SHP77 (cell line): ENCODE results near the gene MR1.

Experiments
- DNase-seq, 2 experiments: peaks; one replicate each; lab custom pipeline; 2025; lab: John Stamatoyannopoulos, UW

The MR1 gene

DNA sequence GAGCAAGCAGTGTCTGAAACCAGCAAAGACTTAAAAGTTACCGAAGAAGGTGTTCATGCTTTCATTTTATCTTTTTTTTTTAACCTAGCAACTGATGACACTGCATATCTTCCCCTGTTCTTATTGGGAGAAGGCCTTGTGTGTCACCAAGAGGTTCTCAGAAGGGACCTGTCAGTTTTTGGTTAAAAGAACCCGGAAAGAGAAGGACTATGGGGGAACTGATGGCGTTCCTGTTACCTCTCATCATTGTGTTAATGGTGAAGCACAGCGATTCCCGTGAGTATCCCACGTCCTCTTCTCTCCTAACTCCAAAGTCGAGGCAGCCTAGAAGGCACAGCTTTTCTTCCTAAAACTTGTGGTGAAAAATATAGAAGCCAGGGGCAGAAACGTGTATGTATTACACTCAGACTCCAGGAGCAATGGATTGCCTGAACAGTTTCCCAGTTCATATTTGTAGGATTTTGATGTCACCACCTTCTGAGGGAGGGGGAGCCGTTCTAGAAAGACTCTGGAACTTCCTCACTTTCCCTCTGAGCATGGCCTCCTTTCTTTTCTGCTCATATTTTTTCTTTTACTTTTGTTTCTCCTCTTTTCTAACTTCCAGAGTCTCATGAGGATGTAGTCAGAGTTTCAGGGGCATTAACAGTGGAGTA, at the start of gene MR1:
Gene MR1, plus strand, starts transcription at position 185 of the 653 bp plus-strand sequence. Its CDS starts 25 bp downstream, at position 210.
- peak; percentile 36 to 43 for DNase-seq

DNA sequence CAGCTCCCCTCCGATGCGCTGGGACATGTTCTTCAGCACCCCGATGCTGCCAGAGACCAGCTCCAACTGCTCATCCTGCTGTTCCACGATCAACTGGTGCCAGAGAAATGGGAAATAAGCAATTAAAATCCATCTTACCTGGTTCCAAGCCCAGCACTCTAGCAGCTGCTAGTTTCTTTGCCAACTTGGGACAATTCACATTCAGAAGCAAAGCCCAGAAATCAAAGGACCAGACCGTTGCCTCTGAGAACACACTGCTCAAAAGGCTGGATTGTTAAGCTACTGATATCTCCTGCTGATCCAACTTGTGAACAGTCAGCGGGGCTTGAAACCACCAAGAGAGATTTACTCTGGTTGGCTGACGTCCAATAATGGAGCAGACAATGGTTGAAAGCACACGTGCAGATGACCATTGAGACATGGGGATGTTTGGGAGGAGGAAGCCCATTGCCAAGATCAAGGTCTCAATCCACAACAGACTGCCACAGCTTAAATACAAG, 45.5 kb upstream of the MR1 start:
- DNase-seq, result no peak

DNA sequence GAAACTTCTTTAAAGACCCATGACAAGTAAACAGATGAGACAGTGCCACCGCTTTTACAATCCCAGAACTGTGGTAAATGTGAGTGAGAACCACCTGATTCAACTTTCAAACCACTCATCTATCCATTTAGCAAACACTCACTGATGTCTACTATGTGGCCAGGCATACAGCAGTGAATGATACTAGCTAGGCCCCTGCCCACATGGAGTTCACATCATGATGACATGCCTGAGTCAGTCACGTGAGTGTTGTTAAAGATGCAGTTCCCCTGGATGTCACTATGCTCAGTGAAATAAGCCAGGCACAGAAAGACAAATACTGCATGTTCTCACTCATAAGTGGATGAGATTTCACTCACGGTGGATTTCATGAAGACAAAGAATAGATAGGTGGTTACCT, 39.5 kb upstream of the MR1 start:
- DNase-seq, result no peak

DNA sequence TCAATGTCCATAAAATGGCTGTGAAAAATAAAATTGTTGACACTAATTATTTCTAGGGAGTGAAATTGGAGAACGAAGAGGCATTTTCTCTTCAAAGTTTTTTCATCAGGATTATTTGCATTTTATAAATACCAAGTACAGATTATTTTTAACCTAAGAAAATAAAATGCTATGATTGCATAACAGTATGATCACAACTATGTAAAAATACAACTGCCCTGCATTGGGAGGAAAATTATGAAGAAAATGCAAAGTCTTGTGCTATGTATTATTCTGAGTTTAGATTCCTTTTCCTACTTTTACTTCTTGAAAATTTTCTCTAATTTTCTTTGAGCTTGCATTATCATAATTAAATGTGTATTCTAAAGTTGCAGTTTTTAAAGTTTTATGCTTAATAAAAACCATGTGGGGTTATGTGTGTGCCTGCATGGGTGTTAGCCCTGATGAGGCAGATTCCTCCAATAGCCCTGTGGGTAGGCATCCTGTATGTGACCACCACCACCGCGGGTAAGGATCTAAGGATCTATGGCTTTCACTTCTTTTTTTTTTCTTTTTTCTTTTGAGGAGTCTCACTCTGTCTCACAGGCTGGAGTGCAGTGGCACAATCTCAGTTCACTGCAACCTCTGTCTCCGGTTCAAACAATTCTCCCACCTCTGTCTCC, 35.8 kb upstream of the MR1 start:
- no peak for DNase-seq

DNA sequence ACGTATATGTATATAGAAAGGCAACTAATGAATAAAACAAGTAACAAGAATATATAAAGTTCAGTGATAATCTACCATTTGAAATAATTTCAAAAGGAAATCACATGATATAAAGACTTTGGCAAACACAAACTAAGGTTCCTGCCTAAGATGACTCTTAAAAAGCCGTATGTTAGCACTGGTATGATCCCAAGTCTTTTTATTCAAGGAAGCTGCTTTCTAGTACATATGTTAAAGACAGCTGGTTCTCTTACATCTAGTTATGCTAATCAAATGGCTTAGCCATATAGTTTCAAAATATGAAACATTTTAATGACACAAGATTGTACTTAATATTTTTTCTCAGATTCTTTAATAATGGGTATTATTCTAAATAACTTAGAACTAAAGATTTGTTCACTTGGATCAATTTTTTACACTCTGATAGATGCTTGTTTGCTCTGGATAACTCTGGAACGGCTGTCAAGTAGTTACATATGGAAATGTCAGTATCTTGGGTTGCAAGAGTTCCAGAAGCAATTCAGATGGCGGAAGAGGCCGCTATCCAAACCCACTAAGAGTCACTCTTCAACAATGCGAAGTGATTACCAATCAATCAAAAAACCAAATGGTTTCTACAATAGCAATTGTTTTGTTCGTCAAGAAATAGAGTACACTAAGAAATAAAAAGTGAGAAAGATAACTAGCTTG, 32.5 kb upstream of the MR1 start:
- DNase-seq, result no peak

DNA sequence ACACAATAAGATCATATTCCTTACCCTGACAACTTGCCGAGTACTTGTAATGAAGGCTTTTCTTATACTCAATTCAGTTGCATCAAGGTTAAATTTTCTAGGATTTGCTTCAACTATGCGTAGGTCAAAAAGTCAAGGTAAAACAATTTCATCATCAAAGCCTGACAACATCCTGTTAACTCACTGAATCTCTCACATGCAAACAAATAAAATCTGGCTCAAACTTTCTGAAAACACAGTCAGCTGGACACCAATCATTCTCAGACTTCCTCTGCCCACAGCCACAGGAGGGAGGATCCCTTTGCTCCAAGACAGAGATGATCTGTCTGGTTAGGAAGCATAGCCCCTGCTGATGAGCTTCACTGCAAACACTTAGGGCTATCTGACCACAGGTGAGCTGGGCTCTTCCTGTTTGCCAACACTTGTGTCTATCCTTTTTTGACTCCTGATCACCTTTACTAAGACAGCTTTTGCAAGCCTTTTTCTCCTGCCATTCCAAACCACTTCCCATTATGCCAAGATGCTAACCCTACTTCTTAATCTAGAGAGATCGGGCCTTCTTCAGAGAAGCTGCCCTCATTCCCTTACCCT, 31.1 kb upstream of the MR1 start:
- no peak for DNase-seq

DNA sequence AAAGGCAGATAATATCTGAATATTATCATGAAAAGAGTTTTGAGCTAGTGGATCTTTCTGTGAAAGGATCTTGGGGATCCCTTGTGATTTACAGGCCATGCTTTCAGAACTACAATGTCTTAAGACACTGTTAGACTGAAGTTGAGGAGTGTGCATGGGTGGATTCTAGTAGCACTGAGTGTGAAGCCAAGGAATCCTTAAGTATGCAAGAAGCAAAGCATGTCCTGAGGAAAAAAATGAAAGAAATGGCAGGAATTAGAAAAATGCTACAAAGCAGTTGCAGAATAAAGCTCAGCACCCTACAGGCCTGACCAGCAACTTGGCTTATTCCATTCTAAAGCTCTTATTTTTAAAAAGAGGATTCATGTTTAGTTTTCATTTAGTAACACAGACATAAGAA, 23.0 kb upstream of the MR1 start:
- DNase-seq, result no peak

DNA sequence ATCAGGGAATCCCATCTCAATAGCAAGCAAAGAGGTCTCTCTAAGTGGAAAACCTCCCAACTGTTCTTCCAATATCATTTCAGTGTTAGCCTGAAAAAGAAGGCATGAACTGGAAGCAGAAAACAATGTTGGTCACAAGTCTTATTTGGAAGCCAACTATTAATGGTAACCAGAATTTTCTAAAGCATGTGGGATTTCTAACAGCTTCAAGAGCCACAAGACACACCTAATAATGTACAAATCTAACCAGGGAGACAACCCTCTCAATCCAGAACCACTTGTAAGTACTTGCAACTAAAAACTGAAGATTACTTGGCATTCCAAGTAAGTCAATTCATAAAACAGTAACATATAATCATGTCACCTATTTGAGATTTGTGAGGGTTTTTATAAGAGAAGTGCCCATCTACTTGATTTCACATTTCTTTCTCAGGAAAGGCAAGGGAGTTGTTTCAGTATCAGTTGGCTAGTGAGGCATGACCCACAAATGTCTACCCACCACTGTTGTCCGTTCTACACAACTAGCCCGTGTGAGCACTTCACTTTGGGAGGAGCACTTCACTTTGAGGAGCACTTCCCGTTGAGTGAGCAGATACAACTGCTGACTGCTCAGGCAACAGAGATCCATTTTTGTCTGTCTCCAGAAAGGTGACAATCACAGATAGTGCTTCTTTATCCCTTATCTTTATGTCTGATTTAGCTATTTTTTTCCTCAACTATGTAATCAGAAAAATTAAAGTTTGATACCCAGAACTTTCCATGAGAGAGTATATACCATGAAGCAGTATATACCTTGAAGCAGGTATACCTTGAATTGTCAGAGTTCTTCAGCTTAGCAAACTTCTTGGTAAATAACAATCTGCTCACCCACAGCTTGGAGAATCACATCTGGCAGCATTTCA, 22.2 kb upstream of the MR1 start:
- no peak for DNase-seq

DNA sequence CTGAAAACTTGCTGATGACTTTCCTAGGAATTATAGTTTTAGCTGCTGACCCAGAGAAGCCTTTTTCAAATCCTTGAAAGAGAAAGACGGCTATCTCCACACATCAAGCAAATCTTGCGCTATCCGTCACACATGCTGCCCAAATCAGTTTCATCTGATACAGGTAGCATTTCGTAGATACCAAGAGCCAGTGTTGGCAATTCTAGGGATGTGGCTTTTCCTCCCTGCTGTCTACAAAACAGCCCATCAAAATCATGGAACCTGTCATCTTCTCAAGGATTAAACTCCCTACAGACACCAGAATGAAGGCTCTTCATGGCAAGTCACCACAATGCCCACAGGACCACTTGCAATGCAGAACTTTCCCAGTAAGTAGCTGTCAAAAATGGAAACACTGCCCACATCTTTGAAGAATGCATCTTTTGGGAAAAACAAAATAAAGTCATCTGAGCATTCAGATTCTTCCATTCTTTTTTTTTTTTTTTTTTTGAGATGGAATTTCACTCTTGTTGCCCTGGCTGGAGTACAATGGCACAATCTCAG, 21.5 kb upstream of the MR1 start:
- DNase-seq, result no peak

DNA sequence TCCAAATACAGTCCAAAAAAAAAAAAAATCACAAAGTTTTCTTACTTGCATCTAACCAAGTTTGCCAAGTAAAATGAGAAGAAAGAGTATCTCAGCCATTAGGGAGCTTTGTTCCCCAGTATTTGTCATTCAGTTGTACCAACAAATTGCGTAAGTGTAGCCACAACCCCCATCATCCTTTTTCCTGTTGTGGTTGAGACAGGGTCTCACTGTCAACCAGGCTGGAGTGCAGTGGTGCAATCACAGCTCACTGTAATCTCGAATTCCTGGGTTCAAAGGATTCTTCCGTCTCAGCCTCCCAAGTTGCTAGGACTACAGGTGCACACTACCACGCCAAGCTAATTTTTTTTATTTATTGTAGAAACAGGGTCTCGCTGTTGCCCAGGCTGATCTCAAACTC, 20.6 kb upstream of the MR1 start:
- no peak for DNase-seq

DNA sequence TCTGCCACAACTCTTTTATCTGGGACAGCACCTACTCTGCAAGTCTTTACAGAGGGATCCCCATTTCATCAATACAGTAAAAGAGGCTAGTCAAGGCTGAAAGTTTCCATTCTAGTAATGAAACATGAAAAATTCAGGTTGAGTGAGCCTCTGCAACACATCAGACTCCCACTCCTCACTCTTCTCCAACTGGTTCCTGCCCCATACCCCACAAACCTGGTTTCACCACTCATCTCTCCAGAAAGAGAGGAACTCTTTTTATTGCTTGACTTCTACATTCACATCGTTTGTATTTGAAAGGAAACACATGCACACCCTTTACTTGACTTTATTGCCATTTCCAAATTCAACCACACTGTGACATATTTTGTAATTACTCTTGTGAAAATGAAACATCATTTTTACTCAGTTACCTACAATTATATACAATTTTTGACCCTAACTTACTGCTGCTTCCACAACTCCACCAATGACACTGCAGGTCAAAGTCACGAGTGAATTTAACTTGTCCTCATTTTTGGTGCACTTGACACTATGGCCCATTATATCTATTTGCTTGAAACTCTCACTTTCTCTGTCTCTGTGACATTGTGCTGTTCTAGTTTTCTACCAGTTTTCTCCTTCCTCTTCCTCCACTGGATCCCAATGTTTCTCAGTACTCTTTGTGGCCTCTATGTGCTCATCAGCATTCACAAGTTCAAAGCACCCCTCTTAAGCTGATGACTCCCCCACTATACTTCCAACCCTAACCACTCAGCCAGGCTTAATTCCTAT, 19.1 kb upstream of the MR1 start:
- DNase-seq, result no peak

DNA sequence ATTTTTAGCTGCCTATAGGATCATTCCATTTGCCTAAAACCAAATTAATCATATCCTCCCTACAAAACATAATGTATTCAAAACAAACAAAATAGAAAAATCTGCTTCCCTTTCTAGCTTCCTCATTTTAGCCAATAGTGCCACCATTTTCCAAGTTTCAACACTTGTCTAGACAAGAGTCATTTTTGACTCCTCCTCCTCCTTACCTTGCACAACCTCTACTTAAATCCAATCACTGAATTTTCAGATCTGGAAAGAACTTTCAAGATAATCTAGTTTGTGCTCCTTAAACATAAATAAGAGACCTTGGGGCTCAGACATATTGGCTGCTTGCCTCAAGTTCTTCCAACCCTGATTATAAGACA, 18.6 kb upstream of the MR1 start:
- no peak for DNase-seq

DNA sequence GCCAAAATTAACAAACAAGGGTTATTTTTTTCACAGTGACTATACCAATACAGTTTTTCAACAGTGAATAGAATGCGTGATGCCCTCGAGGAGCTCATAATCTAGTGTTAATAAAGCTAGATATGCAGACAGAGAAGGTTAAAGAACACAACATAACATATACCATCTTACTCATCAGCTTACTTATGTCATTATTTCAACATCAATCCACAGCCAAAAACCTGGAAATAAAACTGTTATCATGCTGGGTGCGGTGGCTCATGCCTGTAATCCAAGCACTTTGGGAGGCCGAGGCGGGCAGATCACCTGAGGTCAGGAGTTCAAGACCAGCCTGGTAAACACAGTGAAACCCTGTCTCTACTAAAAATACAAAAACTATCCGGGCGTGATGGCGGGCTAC, 17.2 kb upstream of the MR1 start:
- no peak for DNase-seq

DNA sequence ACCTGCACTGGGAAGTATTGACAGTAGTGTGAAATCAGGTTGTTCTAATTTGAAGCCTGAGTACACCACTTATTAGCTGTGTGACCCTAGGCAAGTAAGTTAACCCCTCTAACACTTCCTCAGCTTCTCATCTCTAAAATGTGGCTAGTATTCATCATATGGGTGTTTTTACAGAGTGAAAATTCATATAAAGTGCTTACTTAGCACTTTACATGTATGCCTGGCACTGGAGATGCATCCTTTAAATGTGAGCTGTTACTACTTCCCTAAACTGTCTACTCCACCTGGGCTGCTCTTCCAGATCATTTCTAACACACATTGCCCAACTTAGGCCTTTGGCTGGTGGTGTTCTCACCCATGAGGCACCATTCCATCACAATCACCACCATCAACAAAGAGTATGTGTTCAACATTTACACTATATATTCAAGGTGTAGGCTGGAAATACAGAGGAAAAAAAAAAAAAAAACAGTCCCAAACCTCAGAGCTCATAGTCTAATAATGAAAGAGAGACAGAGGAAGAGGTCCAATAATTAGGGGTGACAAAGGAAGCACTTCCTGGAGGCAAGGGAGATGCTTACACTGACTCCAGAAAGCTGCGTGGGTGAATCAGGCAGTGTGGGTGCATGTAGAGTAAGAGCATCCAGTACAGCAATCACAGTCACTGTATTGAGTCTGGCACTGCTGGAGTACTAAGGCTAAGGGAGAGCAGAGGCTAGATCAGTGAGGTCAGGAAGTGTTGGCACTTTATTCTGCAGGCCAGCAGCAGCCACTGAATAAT, 14.7 kb upstream of the MR1 start:
- DNase-seq, result no peak

DNA sequence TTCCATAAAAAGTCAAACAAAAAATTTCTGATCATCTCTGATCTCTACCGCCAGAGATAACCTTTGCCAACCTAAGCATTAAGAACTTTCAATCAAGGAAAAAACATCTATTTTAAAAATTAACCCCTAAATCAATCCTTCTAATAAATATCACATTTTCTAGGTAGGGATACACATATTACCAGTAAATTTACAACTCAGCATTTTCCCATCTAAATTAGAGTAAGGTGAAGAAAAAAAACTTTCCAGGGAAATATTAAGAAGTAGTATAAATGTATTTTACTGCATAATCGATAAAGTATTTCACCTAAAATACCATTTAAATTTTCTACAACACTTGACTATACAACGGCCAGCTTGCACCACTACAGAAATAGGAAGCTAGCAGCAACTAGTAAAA, 12.6 kb upstream of the MR1 start:
- no peak for DNase-seq

DNA sequence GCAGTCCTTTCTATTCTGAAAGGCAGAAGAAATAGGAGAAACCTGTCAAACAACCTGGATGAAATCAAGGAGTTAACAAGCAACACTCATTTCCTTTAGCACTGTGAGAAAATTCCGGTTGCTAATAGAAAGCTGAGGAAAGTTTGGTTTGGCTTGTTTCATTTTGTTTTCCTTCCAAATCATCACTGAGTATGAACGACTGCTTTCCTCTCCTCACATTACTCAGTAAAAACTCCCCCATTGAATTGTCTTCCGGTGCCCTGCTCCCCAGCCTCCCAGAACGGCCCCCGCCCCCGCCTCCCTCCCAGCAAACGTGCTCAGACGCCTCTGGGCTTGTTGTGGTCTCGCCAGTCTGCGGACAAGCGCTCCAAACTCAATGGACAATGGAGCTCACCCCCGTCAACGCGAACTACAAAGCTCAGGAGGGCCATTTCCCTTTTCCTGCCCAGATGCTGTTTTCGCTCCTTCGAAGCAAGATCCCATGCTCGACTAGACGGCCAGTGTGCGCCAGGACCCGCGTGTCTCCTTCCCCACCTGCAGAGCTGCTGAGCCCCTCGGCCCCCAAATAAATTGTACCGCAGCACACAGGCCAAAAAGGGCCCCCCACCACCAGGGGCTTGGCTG, 11.9 kb upstream of the MR1 start:
- peak; percentile 31 to 65 for DNase-seq

DNA sequence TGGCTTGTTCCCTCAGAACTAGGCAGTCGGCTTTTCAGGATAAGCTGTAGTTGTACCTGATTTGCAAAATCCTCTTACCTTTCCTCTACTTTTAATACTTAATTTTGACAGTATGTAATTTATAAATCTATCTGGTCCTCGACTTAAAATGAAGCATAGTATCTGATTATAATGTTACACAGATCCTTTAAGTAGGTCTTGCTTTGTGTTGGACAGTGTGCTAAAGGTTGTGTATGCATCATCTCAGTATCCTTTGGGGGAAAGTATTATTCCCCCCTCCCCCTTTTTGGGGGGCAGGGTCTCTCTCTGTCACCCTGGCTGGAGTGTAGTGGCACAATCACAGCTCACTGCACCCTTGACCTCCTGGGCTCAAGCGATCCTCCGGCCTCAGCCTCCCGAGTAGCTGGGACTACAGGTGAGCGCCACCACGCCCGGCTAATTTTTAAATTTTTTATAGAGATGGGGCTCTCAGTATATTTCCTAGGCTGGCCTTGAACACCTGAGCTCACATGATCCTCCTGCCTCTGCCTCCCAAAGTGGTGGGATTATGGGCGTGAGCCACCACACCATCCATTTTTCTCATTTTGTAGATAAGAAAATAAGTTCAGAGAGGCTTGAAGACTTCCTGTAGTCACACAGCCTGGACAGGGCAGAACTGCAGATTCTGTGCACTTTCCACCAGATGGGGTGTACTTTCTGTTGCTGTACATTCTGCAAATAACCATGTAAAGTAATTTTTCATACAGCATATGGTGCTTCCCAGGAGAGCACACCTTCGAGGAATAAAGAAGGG, 10.3 kb upstream of the MR1 start:
- no peak for DNase-seq

DNA sequence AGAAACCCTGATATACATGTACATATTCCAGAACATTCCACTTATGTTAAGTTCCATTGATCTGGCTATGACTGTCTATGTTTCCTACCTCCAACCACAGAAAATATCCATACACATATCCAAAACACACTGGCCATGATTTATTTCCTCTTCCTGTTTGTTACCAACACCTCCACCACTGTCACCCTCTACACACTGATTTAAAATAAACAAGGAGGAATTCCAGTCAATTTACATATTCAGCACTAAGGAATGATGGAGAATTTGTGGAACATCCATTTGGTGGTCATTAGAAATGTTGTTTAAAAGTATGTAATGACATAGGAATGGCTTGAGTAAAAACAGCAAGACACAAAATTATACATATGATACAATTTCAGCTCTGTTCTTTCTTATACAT, 5.6 kb upstream of the MR1 start:
- no peak for DNase-seq

DNA sequence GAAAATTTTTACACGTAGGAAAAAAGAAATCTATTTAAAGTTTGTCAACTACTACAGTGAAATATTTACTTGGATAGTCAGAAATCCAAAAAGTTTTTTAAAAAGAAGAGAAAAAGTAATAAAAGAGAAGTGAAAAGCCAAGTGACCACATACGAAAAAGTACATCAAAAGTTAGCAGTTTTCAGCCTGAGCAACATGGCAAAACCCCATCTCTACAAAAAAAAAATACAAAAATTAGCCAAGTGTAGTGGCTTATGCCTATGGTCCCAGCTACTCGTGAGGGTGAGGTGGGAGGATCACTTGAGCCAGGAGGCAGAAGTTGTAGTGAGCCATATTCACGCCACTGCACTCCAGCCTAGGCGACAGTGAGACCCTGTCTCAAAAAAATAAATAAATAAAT, 5.2 kb upstream of the MR1 start:
- no peak for DNase-seq
